Prostate gland (tissue), 2 donors: ENCODE data around the gene PPP1R11.

Experiments used
- CTCF ChIP-seq, 4 experiments: fragments of 200-600 bp in 2 of 4; fragments of 450-650 bp in 2 of 4; sonication (generic) in 2 of 4; IDR thresholded peaks; 1 replicate in 3 of 4; 2 replicates in 1 of 4; pipeline ENCODE4 v1.5.1; 2016 to 2019; ENCODE audit warnings: antibody characterized with exemption in 4 of 4, mild to moderate bottlenecking in 2 of 4, moderate library complexity in 2 of 4
- POLR2A ChIP-seq: fragments of 450-650 bp; IDR thresholded peaks from one replicate; pipeline ENCODE4 v1.6.1; 2016; ENCODE audit warnings: antibody characterized with exemption, mild to moderate bottlenecking
- POLR2AphosphoS5 ChIP-seq: sonication (generic); formaldehyde crosslinking; IDR thresholded peaks from one replicate; pipeline ENCODE4 v1.6.1; 2017; ENCODE audit warnings: antibody characterized with exemption

GRCh38 chr6:30096829-30097228 is 29.8 kb downstream of the PPP1R11 start:
- TF ChIP-seq POLR2AphosphoS5 (no peak), CTCF (IDR thresholded peaks at IDR 0.05) (no peak), POLR2A (no peak)
